ENCODE data around the gene PTPRM.

Gene PTPRM

GRCh38 chr18:8454136-8454535, 887.0 kb downstream of the PTPRM start:
- H3K4me2 ChIP-seq (ENCODE audit: low read depth, low read length, poor library complexity, severe bottlenecking): no peak overlapping the region
- no peaks in the 10 kb centered on the region for H3K9me3 ChIP-seq (ENCODE audit: insufficient read depth, low read depth, low read length)
- H3K4me1 ChIP-seq (ENCODE audit: insufficient read depth, low read length, poor library complexity, severe bottlenecking): no peaks in the 10 kb centered on the region
- TF ChIP-seq EZH2phosphoT487 (IDR thresholded peaks at IDR 0.05; ENCODE audit: borderline replicate concordance): no peak
- TF ChIP-seq, protein P1, sequence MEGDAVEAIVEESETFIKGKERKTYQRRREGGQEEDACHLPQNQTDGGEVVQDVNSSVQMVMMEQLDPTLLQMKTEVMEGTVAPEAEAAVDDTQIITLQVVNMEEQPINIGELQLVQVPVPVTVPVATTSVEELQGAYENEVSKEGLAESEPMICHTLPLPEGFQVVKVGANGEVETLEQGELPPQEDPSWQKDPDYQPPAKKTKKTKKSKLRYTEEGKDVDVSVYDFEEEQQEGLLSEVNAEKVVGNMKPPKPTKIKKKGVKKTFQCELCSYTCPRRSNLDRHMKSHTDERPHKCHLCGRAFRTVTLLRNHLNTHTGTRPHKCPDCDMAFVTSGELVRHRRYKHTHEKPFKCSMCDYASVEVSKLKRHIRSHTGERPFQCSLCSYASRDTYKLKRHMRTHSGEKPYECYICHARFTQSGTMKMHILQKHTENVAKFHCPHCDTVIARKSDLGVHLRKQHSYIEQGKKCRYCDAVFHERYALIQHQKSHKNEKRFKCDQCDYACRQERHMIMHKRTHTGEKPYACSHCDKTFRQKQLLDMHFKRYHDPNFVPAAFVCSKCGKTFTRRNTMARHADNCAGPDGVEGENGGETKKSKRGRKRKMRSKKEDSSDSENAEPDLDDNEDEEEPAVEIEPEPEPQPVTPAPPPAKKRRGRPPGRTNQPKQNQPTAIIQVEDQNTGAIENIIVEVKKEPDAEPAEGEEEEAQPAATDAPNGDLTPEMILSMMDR (conservative IDR thresholded peaks at IDR 0.05; ENCODE audit: low read length): no peak
- no peak overlapping the region for H3K9ac ChIP-seq (ENCODE audit: low read depth, low read length, poor library complexity, severe bottlenecking)
- H4K20me1 ChIP-seq (ENCODE audit: insufficient read depth, low read length, poor library complexity, severe bottlenecking): no peaks in the 10 kb centered on the region
- no peaks in the 10 kb centered on the region for H3K9me2 ChIP-seq (replicated peaks; ENCODE audit: low read depth, low read length)
- no peaks in the 10 kb centered on the region for H3K36me3 ChIP-seq (ENCODE audit: insufficient read depth, low read length)
- H3K27me3 ChIP-seq (ENCODE audit: insufficient read depth, low read length, poor library complexity, severe bottlenecking): no peaks in the 10 kb centered on the region
- H2AFZ ChIP-seq (ENCODE audit: low read length): no peak overlapping the region
- no peaks in the 10 kb centered on the region for H3K79me2 ChIP-seq (ENCODE audit: insufficient read depth, low read length)
- no peak overlapping the region for H3K4me3 ChIP-seq (ENCODE audit: low read length, poor library complexity, severe bottlenecking)
- no peaks in the 10 kb centered on the region for H3F3A ChIP-seq (ENCODE audit: low read depth)

- TF ChIP-seq, protein P1 (conservative IDR thresholded peaks at IDR 0.05; ENCODE audit: low read length): no peak
- no peak for TF ChIP-seq EZH2phosphoT487 (IDR thresholded peaks at IDR 0.05; ENCODE audit: borderline replicate concordance)
- no peaks in the 10 kb centered on the region for H4K20me1 ChIP-seq (ENCODE audit: insufficient read depth, low read length, poor library complexity, severe bottlenecking)
- no peaks in the 10 kb centered on the region for H3K9me3 ChIP-seq (ENCODE audit: insufficient read depth, low read depth, low read length)
- H3K79me2 ChIP-seq (ENCODE audit: insufficient read depth, low read length): no peaks in the 10 kb centered on the region
- H3K4me1 ChIP-seq (ENCODE audit: insufficient read depth, low read length, poor library complexity, severe bottlenecking): no peaks in the 10 kb centered on the region
- H3K4me3 ChIP-seq (ENCODE audit: low read length, poor library complexity, severe bottlenecking): no peak overlapping the region
- no peak overlapping the region for H2AFZ ChIP-seq (ENCODE audit: low read length)
- no peaks in the 10 kb centered on the region for H3F3A ChIP-seq (ENCODE audit: low read depth)
- H3K36me3 ChIP-seq (ENCODE audit: insufficient read depth, low read length): no peaks in the 10 kb centered on the region
- H3K4me2 ChIP-seq (ENCODE audit: low read depth, low read length, poor library complexity, severe bottlenecking): no peak overlapping the region
- H3K9me2 ChIP-seq (replicated peaks; ENCODE audit: low read depth, low read length): no peaks in the 10 kb centered on the region
- no peak overlapping the region for H3K9ac ChIP-seq (ENCODE audit: low read depth, low read length, poor library complexity, severe bottlenecking)
- no peaks in the 10 kb centered on the region for H3K27me3 ChIP-seq (ENCODE audit: insufficient read depth, low read length, poor library complexity, severe bottlenecking)
These were observed 888.8 kb downstream of the PTPRM start for GRCh38 chr18:8455661-8456614.

Data from Loucy (cell line).